Heart right ventricle (tissue), 16 donors: ENCODE results near the gene FASN. TPM values are rescaled to one million over a fixed set of nuclear protein-coding genes. Genes with fewer than 3 reads are reported as not detected.

Experiments
- ATAC-seq, 8 donors: fragments of 200-7000 bp; cut with Tn5 transposase; one replicate each; pipeline ENCODE4 v1.9.1; 2020; ENCODE audit warnings: mild to moderate bottlenecking in 8 of 8, moderate library complexity in 8 of 8, moderate number of reproducible peaks in 1 of 8
- DNase-seq, 2 donors: peaks; one replicate each; pipeline ENCODE4 v3.0.0-alpha.2; 2020
- H3K27ac ChIP-seq, 10 donors: fragments of 200-600 bp; sonication (generic) in 2 of 10; one replicate each; pipeline versions ENCODE4 v1.5.0 to v1.8.0; 2020 to 2022; ENCODE audit warnings: mild to moderate bottlenecking in 3 of 10
- H3K27me3 ChIP-seq, 7 donors: fragments of 200-600 bp; one replicate each; pipeline ENCODE4 v1.8.0; 2021 to 2022; ENCODE audit warnings: mild to moderate bottlenecking in 2 of 7
- H3K36me3 ChIP-seq, 9 donors: fragments of 200-600 bp; sonication (generic) in 1 of 9; one replicate each; pipeline versions ENCODE4 v1.5.0 to v1.8.0; 2020 to 2022; ENCODE audit warnings: mild to moderate bottlenecking in 2 of 9
- H3K4me1 ChIP-seq, 9 donors: fragments of 200-600 bp; sonication (generic) in 1 of 9; one replicate each; pipeline versions ENCODE4 v1.5.0 to v1.8.0; 2020 to 2022; ENCODE audit warnings: mild to moderate bottlenecking in 4 of 9
- H3K4me3 ChIP-seq, 10 donors: fragments of 200-600 bp; sonication (generic) in 2 of 10; one replicate each; pipeline versions ENCODE4 v1.5.0 to v1.8.0; 2020 to 2022; ENCODE audit warnings: mild to moderate bottlenecking in 7 of 10, moderate library complexity in 2 of 10
- H3K9me3 ChIP-seq, 11 donors: fragments of 200-600 bp in 10 of 11; sonication (generic) in 2 of 11; one replicate each; pipeline versions ENCODE4 v1.5.0 to v1.8.0; 2013 to 2022; ENCODE audit warnings: mild to moderate bottlenecking in 2 of 11, control low read depth in 1 of 11, moderate library complexity in 1 of 11
- CTCF ChIP-seq, 9 donors: fragments of 200-600 bp; sonication (generic) in 2 of 9; IDR thresholded peaks; one replicate each; pipeline versions ENCODE4 v1.5.0 to v1.8.0; 2021 to 2022; ENCODE audit warnings: antibody characterized with exemption in 9 of 9, mild to moderate bottlenecking in 5 of 9, moderate library complexity in 1 of 9
- WGBS, 2 donors: extraction: QIAGEN DNeasy Blood & Tissue Kit; methylation state at CpG; one replicate each; pipeline ENCODE4 v1.1.7; 2013; ENCODE audit warnings: inconsistent platforms in 1 of 2; 5-methylcytosine and 5-hydroxymethylcytosine counted together
- intact Hi-C, 10 donors: fragments of 100-400 bp; cut with DNase I; formaldehyde crosslinking; loops; one replicate each; pipeline versions ENCODE4 v1.11.1 to v1.14.2; 2022
- polyA plus RNA-seq, 2 donors: library from polyadenylated mRNA; stranded (reverse); fragments of 200-250 nt; gene quantifications; one replicate each; pipeline ENCODE4 v1.2.3, GENCODE V29; 2013
- total RNA-seq, 10 donors: library from RNA; stranded (reverse); fragmentation: NEBNext Ultra II Directional in 3 of 10; extraction: Animal tissue kit (Norgen Biotek cat#: 25700) in 3 of 10; gene quantifications; one replicate each; pipeline versions ENCODE4 v1.2.1 to v1.2.4, GENCODE V29; 2021 to 2023
- donor health status: Arrhythmogenic right ventricular cardiomyopathy.
- donor health status: ischemic (EF 13 %, LVEDD 7.1; RV severe dilation, severe dysfunction).
- donor health status: healthy with polysubstance abuse.
- donor health status: DM: no; HTN: yes; CAD: no.
- donor health status: DM: no; HTN: no; CAD: no.
- donor health status: ischemic (EF 25% LVEDD 6.9; RV normal size, moderate dysfunction).
- donor health status: ischemic (EF 25% LVEDD 5.7; RV mildly dilated, moderate dysfunction).
- donor health status: healthy.
- donor health status: DM: yes; HTN: yes; CAD: no.
- donor health status: Ischemic cardiomyopathy.
- donor health status: ischemic (EF 35%, LVEDD 5.7; RV mildly dilated, moderate dysfunction).
- donor health status: nonischemic (EF 11% LVEDD 7.7; RV severe dilation, severe dysfunction).
- donor health status: DM: yes; HTN: yes; CAD: no.
- donor health status: PGD.
- donor health status: ischemic (EF 29% LVEDD 5.4; RV normal size, mild dysfunction).
- donor health status: nonischemic (EF 23%, LVEDD 6.1; RV moderate dilation, normal function).

FASN gene
- total and polyA plus RNA-seq, 12 donors: 9.0 to 62.4 (median 20.4) TPM

GRCh38 chr17:82030470-82031302 lies 67.3 kb downstream of the FASN start:
- Histone ChIP-seq H3K9me3 (no peaks in the 10 kb centered on the region), H3K27ac (peak overlapping the region in 2 of 10 donors; percentile 8 to 26), H3K27me3 (peaks cover 0 to 10% (median 6%) of the 10 kb centered on the region in 7 donors), H3K4me3 (peak overlapping the region; percentile 37 to 59 (median 52)), H3K36me3 (peaks cover 0 to 17% (median 0%) of the 10 kb centered on the region in 9 donors), H3K4me1 (peaks cover 7 to 35% (median 25%) of the 10 kb centered on the region in 9 donors)
- TF ChIP-seq CTCF (IDR thresholded peaks at IDR 0.05): peak; percentile 83 to 98 (median 95)
- DNase-seq (peak; percentile 82 to 87), ATAC-seq (peak; percentile 74 to 92 (median 84))
- WGBS, 2 donors: 1% methylated on average over 92 to 94 of the region's 94 CpGs
- intact Hi-C loops: loop anchor here in 9 of 10 donors (1.0 to 10.0 kb wide), 8 partner anchors 72 to 294 kb away; no protein-coding TSS in a partner anchor

GRCh38 chr17:82029990-82030469 lies 68.0 kb downstream of the FASN start:
- H3K27ac ChIP-seq: no peak overlapping the region
- 66% methylated on average over 31 of the region's 31 CpGs for WGBS, 2 donors
- intact Hi-C loops: loop anchor here (1.0 to 10.0 kb wide), 8 partner anchors 72 to 295 kb away; no protein-coding TSS in a partner anchor

GRCh38 chr17:82029391-82029790 lies 68.6 kb downstream of the FASN start:
- Histone ChIP-seq H3K27me3 (peaks cover 0 to 10% (median 6%) of the 10 kb centered on the region in 7 donors), H3K4me1 (peaks cover 7 to 36% (median 23%) of the 10 kb centered on the region in 9 donors), H3K9me3 (no peaks in the 10 kb centered on the region), H3K4me3 (no peak overlapping the region), H3K36me3 (peaks cover 0 to 8% (median 0%) of the 10 kb centered on the region in 9 donors), H3K27ac (no peak overlapping the region)
- WGBS, 2 donors: 72 to 74% methylated on average over 16 of the region's 16 CpGs
- intact Hi-C loops: loop anchor here in 2 of 10 donors (2.0 kb wide), 2 partner anchors 123 to 125 kb away; no protein-coding TSS in a partner anchor
- ATAC-seq: peak in 6 of 8 donors; percentile 5 to 44 (median 18)
- peak in 1 of 2 donors; percentile 68 for DNase-seq
- no peak for TF ChIP-seq CTCF (IDR thresholded peaks at IDR 0.05)

More at GRCh38 chr17:82029990-82030469, 68.0 kb downstream of the FASN start:
- DNase-seq: no peak
- Histone ChIP-seq H3K4me1 (peaks cover 7 to 32% (median 23%) of the 10 kb centered on the region in 9 donors), H3K27me3 (peaks cover 0 to 10% (median 6%) of the 10 kb centered on the region in 7 donors), H3K9me3 (no peaks in the 10 kb centered on the region), H3K36me3 (peaks cover 0 to 11% (median 0%) of the 10 kb centered on the region in 9 donors), H3K4me3 (peak overlapping the region in 9 of 10 donors; percentile 37 to 59 (median 53))
- no peak for TF ChIP-seq CTCF (IDR thresholded peaks at IDR 0.05)
- peak in 6 of 8 donors; percentile 1 to 4 (median 3) for ATAC-seq

GRCh38 chr17:82028966-82029365 lies 69.1 kb downstream of the FASN start:
- H3K27ac ChIP-seq: no peak overlapping the region
- H3K36me3 ChIP-seq: peaks cover 0 to 8% (median 0%) of the 10 kb centered on the region in 9 donors
- TF ChIP-seq CTCF (IDR thresholded peaks at IDR 0.05): no peak

More at GRCh38 chr17:82028966-82029365, 69.1 kb downstream of the FASN start:
- Histone ChIP-seq H3K27me3 (peaks cover 0 to 10% (median 6%) of the 10 kb centered on the region in 7 donors), H3K4me1 (peaks cover 11 to 40% (median 27%) of the 10 kb centered on the region in 9 donors), H3K4me3 (no peak overlapping the region), H3K9me3 (no peaks in the 10 kb centered on the region)
- DNase-seq (no peak), ATAC-seq (no peak)
- 97 to 98% methylated on average over 9 of the region's 9 CpGs for WGBS, 2 donors
- intact Hi-C loops: loop anchor here in 2 of 10 donors (2.0 kb wide), 2 partner anchors 124 to 126 kb away; no protein-coding TSS in a partner anchor
